ENCODE measurements around the gene PLEKHG4B.

Gene PLEKHG4B

GRCh38 chr5:179401-179800 is 87.4 kb downstream of the PLEKHG4B start:
- Histone ChIP-seq H3K4me2 (no peak overlapping the region), H3K4me3 (IDR thresholded peaks at IDR 0.05; ENCODE audit: insufficient read depth, low read depth, low read length) (no peak overlapping the region), H2AFZ (ENCODE audit: low read depth) (no peak overlapping the region), H3K9ac (no peak overlapping the region), H3K27ac (no peak overlapping the region), H3K4me1 (ENCODE audit: low read depth, poor library complexity, severe bottlenecking) (no peaks in the 10 kb centered on the region), H4K20me1 (ENCODE audit: insufficient read depth) (no peaks in the 10 kb centered on the region), H3K79me2 (ENCODE audit: insufficient read depth, low read depth) (no peaks in the 10 kb centered on the region), H3K27me3 (ENCODE audit: insufficient read depth, low read depth) (no peaks in the 10 kb centered on the region), H3K36me3 (ENCODE audit: insufficient read depth) (no peaks in the 10 kb centered on the region)
- no peak for TF ChIP-seq CTCF (conservative IDR thresholded peaks at IDR 0.05; ENCODE audit: low read depth, low read length)

- H3K4me1 ChIP-seq (ENCODE audit: low read depth, poor library complexity, severe bottlenecking): no peaks in the 10 kb centered on the region
- no peaks in the 10 kb centered on the region for H3K27me3 ChIP-seq (ENCODE audit: insufficient read depth, low read depth)
- no peaks in the 10 kb centered on the region for H3K36me3 ChIP-seq (ENCODE audit: insufficient read depth)
- no peak for TF ChIP-seq CTCF (conservative IDR thresholded peaks at IDR 0.05; ENCODE audit: low read depth, low read length)
- no peak overlapping the region for H2AFZ ChIP-seq (ENCODE audit: low read depth)
- no peak overlapping the region for H3K4me3 ChIP-seq (IDR thresholded peaks at IDR 0.05; ENCODE audit: insufficient read depth, low read depth, low read length)
- H3K9ac ChIP-seq: no peak overlapping the region
- no peaks in the 10 kb centered on the region for H3K79me2 ChIP-seq (ENCODE audit: insufficient read depth, low read depth)
- H3K4me2 ChIP-seq: no peak overlapping the region
- no peaks in the 10 kb centered on the region for H4K20me1 ChIP-seq (ENCODE audit: insufficient read depth)
- H3K27ac ChIP-seq: no peak overlapping the region
Observed at GRCh38 chr5:180286-180918, 88.4 kb downstream of the PLEKHG4B start.

GRCh38 chr5:181160-181559 is 89.2 kb downstream of the PLEKHG4B start:
- no peaks in the 10 kb centered on the region for H3K4me1 ChIP-seq (ENCODE audit: low read depth, poor library complexity, severe bottlenecking)
- H2AFZ ChIP-seq (ENCODE audit: low read depth): no peak overlapping the region
- H3K27ac ChIP-seq: no peak overlapping the region
- H3K4me2 ChIP-seq: no peak overlapping the region
- H4K20me1 ChIP-seq (ENCODE audit: insufficient read depth): no peaks in the 10 kb centered on the region
- no peak overlapping the region for H3K4me3 ChIP-seq (IDR thresholded peaks at IDR 0.05; ENCODE audit: insufficient read depth, low read depth, low read length)
- no peaks in the 10 kb centered on the region for H3K79me2 ChIP-seq (ENCODE audit: insufficient read depth, low read depth)
- no peaks in the 10 kb centered on the region for H3K27me3 ChIP-seq (ENCODE audit: insufficient read depth, low read depth)
- H3K9ac ChIP-seq: no peak overlapping the region
- H3K36me3 ChIP-seq (ENCODE audit: insufficient read depth): no peaks in the 10 kb centered on the region
- TF ChIP-seq CTCF (conservative IDR thresholded peaks at IDR 0.05; ENCODE audit: low read depth, low read length): no peak

GRCh38 chr5:181566-181965 is 89.6 kb downstream of the PLEKHG4B start:
- Histone ChIP-seq H3K4me1 (ENCODE audit: low read depth, poor library complexity, severe bottlenecking) (no peaks in the 10 kb centered on the region), H3K9ac (no peak overlapping the region), H4K20me1 (ENCODE audit: insufficient read depth) (no peaks in the 10 kb centered on the region), H2AFZ (ENCODE audit: low read depth) (no peak overlapping the region), H3K4me2 (no peak overlapping the region), H3K27me3 (ENCODE audit: insufficient read depth, low read depth) (no peaks in the 10 kb centered on the region), H3K4me3 (IDR thresholded peaks at IDR 0.05; ENCODE audit: insufficient read depth, low read depth, low read length) (no peak overlapping the region), H3K27ac (no peak overlapping the region), H3K36me3 (ENCODE audit: insufficient read depth) (no peaks in the 10 kb centered on the region), H3K79me2 (ENCODE audit: insufficient read depth, low read depth) (no peaks in the 10 kb centered on the region)
- no peak for TF ChIP-seq CTCF (conservative IDR thresholded peaks at IDR 0.05; ENCODE audit: low read depth, low read length)

Data from KMS-11 (cell line).